Neural progenitor cell (in vitro differentiated cells): Measurements from ENCODE around the gene TCF7L2. TPM values are rescaled to one million over a fixed set of nuclear protein-coding genes. Genes with fewer than 3 reads are reported as not detected.

Source experiments
- DNase-seq: peaks from one replicate; pipeline ENCODE4 v3.0.0-alpha.2; 2016; ENCODE audit warnings: low spot score
- H2AFZ ChIP-seq: fragments of 200-600 bp; sonication (generic); replicated peaks from 2 replicates; pipeline ENCODE4 v1.6.1; 2016; ENCODE audit warnings: antibody characterized with exemption
- H3F3A ChIP-seq: fragments of 200-600 bp; sonication (generic); 2 replicates; pipeline ENCODE4 v1.6.1; 2016; ENCODE audit warnings: antibody characterized with exemption, low read depth
- H3K27ac ChIP-seq: fragments of 200-600 bp; sonication (generic); 2 replicates; pipeline ENCODE4 v1.5.1; 2016; ENCODE audit warnings: mild to moderate bottlenecking
- H3K27me3 ChIP-seq: fragments of 200-600 bp; sonication (generic); 2 replicates; pipeline ENCODE4 v1.6.1; 2016; ENCODE audit warnings: mild to moderate bottlenecking, moderate library complexity
- H3K36me3 ChIP-seq: fragments of 200-600 bp; sonication (generic); 2 replicates; pipeline ENCODE4 v1.5.1; 2016
- H3K4me1 ChIP-seq: fragments of 200-600 bp; sonication (generic); 2 replicates; pipeline ENCODE4 v1.6.1; 2016; ENCODE audit warnings: mixed run types
- H3K4me2 ChIP-seq: fragments of 200-600 bp; sonication (generic); 2 replicates; pipeline ENCODE4 v1.6.1; 2016
- H3K4me3 ChIP-seq: fragments of 200-600 bp; sonication (generic); 2 replicates; pipeline ENCODE4 v1.5.1; 2016
- H3K79me2 ChIP-seq: fragments of 200-600 bp; sonication (generic); 2 replicates; pipeline ENCODE4 v1.6.1; 2016; ENCODE audit warnings: low read depth
- H3K9ac ChIP-seq: fragments of 200-600 bp; sonication (generic); 2 replicates; pipeline ENCODE4 v1.6.1; 2016
- H3K9me3 ChIP-seq: fragments of 200-600 bp; sonication (generic); 2 replicates; pipeline ENCODE4 v1.5.1; 2016; ENCODE audit warnings: low read depth
- H4K20me1 ChIP-seq: fragments of 200-600 bp; sonication (generic); 2 replicates; pipeline ENCODE4 v1.6.1; 2016; ENCODE audit warnings: low read depth
- H3K27ac Mint-ChIP-seq: 3 replicates; pipeline ENCODE4 v1.8.0; 2021; ENCODE audit warnings: mixed read lengths
- H3K27me3 Mint-ChIP-seq: 2 replicates; pipeline ENCODE4 v1.8.0; 2022; ENCODE audit warnings: low read depth, mild to moderate bottlenecking, inconsistent platforms, moderate library complexity, mixed read lengths; ENCODE audit not compliant: insufficient read depth
- H3K36me3 Mint-ChIP-seq: 3 replicates; pipeline ENCODE4 v1.8.0; 2021; ENCODE audit warnings: mixed read lengths
- H3K4me1 Mint-ChIP-seq: 3 replicates; pipeline ENCODE4 v1.8.0; 2021; ENCODE audit warnings: mixed read lengths
- H3K4me3 Mint-ChIP-seq: 3 replicates; pipeline ENCODE4 v1.8.0; 2021; ENCODE audit warnings: mild to moderate bottlenecking, moderate library complexity, mixed read lengths
- H3K9me3 Mint-ChIP-seq: 3 replicates; pipeline ENCODE4 v1.8.0; 2020; ENCODE audit warnings: mixed read lengths
- CTCF ChIP-seq: fragments of 200-600 bp; sonication (generic); IDR thresholded peaks from 2 replicates; pipeline ENCODE4 v1.5.1; 2017; ENCODE audit warnings: antibody characterized with exemption, mild to moderate bottlenecking
- EZH2 ChIP-seq: fragments of 200-600 bp; sonication (generic); IDR thresholded peaks from 2 replicates; pipeline ENCODE4 v1.6.1; 2017; ENCODE audit warnings: antibody characterized with exemption, mild to moderate bottlenecking, moderate library complexity
- EZH2phosphoT487 ChIP-seq: fragments of 200-600 bp; sonication (generic); IDR thresholded peaks from 2 replicates; pipeline ENCODE4 v1.6.1; 2017; ENCODE audit warnings: antibody characterized with exemption
- total RNA-seq: library from RNA; depleted of rRNA; stranded (reverse); fragments of >200 nt; gene quantifications from 2 replicates; pipeline ENCODE4 v1.2.3, GENCODE V29; 2015; ENCODE audit warnings: low replicate concordance

The TCF7L2 gene
- total RNA-seq, 1 donor from 2014 or later = 12.3 TPM

- Histone ChIP-seq H3K27me3 (no peaks in the 10 kb centered on the region), H3K4me1 (peaks cover 21% of the 10 kb centered on the region), H3K9ac (no peak overlapping the region), H3K4me3 (no peak overlapping the region), H3K79me2 (peaks cover 97% of the 10 kb centered on the region), H3F3A (peaks cover 13% of the 10 kb centered on the region), H3K4me2 (no peak overlapping the region), H2AFZ (no peak overlapping the region), H4K20me1 (peaks cover 83% of the 10 kb centered on the region), H3K27ac (no peak overlapping the region), H3K36me3 (no peaks in the 10 kb centered on the region), H3K9me3 (no peaks in the 10 kb centered on the region)
- Mint-ChIP-seq H3K27ac (no peak overlapping the region), H3K4me1 (peaks cover 36% of the 10 kb centered on the region), H3K9me3 (no peaks in the 10 kb centered on the region), H3K4me3 (no peak overlapping the region), H3K27me3 (peaks cover 2% of the 10 kb centered on the region), H3K36me3 (peaks cover 9% of the 10 kb centered on the region)
- TF ChIP-seq CTCF (no peak), EZH2 (no peak), EZH2phosphoT487 (no peak)
- no peak for DNase-seq
Measured at GRCh38 chr10:113084031-113084430, 134.0 kb downstream of the TCF7L2 start.

GRCh38 chr10:113085776-113086175 is 135.7 kb downstream of the TCF7L2 start:
- H3K4me1 Mint-ChIP-seq = peaks cover 26% of the 10 kb centered on the region
- H3K27ac Mint-ChIP-seq = no peak overlapping the region
- H3K9ac ChIP-seq = no peak overlapping the region
- no peak overlapping the region for H3K4me2 ChIP-seq
- no peak overlapping the region for H2AFZ ChIP-seq
- H3K4me3 ChIP-seq = no peak overlapping the region
- H3F3A ChIP-seq = peaks cover 10% of the 10 kb centered on the region
- TF ChIP-seq CTCF = no peak
- no peak for TF ChIP-seq EZH2phosphoT487
- TF ChIP-seq EZH2 = no peak
- H3K79me2 ChIP-seq = peaks cover 88% of the 10 kb centered on the region
- DNase-seq = no peak
- no peak overlapping the region for H3K4me3 Mint-ChIP-seq
- H4K20me1 ChIP-seq = peaks cover 66% of the 10 kb centered on the region
- H3K4me1 ChIP-seq = peaks cover 13% of the 10 kb centered on the region
- peaks cover 12% of the 10 kb centered on the region for H3K36me3 Mint-ChIP-seq
- no peaks in the 10 kb centered on the region for H3K9me3 ChIP-seq
- H3K36me3 ChIP-seq = no peaks in the 10 kb centered on the region
- H3K27ac ChIP-seq = no peak overlapping the region
- no peaks in the 10 kb centered on the region for H3K9me3 Mint-ChIP-seq
- no peaks in the 10 kb centered on the region for H3K27me3 Mint-ChIP-seq
- no peaks in the 10 kb centered on the region for H3K27me3 ChIP-seq

GRCh38 chr10:113086282-113086681 is 136.2 kb downstream of the TCF7L2 start:
- Histone ChIP-seq H3K27me3 (no peaks in the 10 kb centered on the region), H2AFZ (no peak overlapping the region), H3K27ac (no peak overlapping the region), H3K9ac (no peak overlapping the region), H3K4me1 (peaks cover 9% of the 10 kb centered on the region), H4K20me1 (peaks cover 61% of the 10 kb centered on the region), H3K4me2 (no peak overlapping the region), H3K4me3 (no peak overlapping the region), H3F3A (peaks cover 5% of the 10 kb centered on the region), H3K9me3 (no peaks in the 10 kb centered on the region), H3K36me3 (no peaks in the 10 kb centered on the region), H3K79me2 (peaks cover 88% of the 10 kb centered on the region)
- DNase-seq = no peak
- Mint-ChIP-seq H3K9me3 (no peaks in the 10 kb centered on the region), H3K27me3 (no peaks in the 10 kb centered on the region), H3K27ac (no peak overlapping the region), H3K4me1 (peaks cover 22% of the 10 kb centered on the region), H3K4me3 (no peak overlapping the region), H3K36me3 (peaks cover 16% of the 10 kb centered on the region)
- TF ChIP-seq CTCF (no peak), EZH2phosphoT487 (no peak), EZH2 (no peak)
